PC-9 (cell line): ENCODE measurements around the gene CCDC170.

ENCODE experiments used
- CTCF ChIP-seq: fragments of 200-600 bp; sonication (generic); conservative IDR thresholded peaks from 2 replicates; pipeline ENCODE4 v1.6.1; 2017; ENCODE audit warnings: mixed run types, antibody characterized with exemption, mild to moderate bottlenecking, moderate library complexity
- EZH2 ChIP-seq: fragments of 200-600 bp; sonication (generic); IDR thresholded peaks from 2 replicates; pipeline ENCODE4 v1.8.0; 2017; ENCODE audit warnings: antibody characterized with exemption, low read depth

GRCh38 chr6:151509048-151509447, 15.2 kb downstream of the CCDC170 start:
- TF ChIP-seq CTCF: no peak
- no peak for TF ChIP-seq EZH2
